CD4-positive, alpha-beta T cell treated with Interleukin-15 for 4 hours (primary cell): Measurements from ENCODE around the gene HSD17B11.
"Not testable (repeated sequence)": the region's sequence is repeated elsewhere in the genome, so short reads cannot be mapped to it uniquely, and the experiment has no call there.

Source experiments
- DNase-seq: peaks from one replicate; pipeline ENCODE4 v3.0.0-alpha.2; 2020; ENCODE audit warnings: low spot score

HSD17B11 gene

GRCh38 chr4:87305562-87305961, 85.4 kb downstream of the HSD17B11 start:
- no peak for DNase-seq

- no peak for DNase-seq
These were observed 86.1 kb downstream of the HSD17B11 start for GRCh38 chr4:87304745-87305432.

- DNase-seq: no peak
These were observed 91.1 kb downstream of the HSD17B11 start for GRCh38 chr4:87299898-87300297.

GRCh38 chr4:87298362-87298761, 92.6 kb downstream of the HSD17B11 start:
- no peak for DNase-seq

- not testable (repeated sequence) for DNase-seq
These were observed 96.1 kb downstream of the HSD17B11 start for GRCh38 chr4:87294911-87295310.

GRCh38 chr4:87293889-87294288, 97.1 kb downstream of the HSD17B11 start:
- DNase-seq: not testable (repeated sequence)

GRCh38 chr4:87286970-87287369, 104.0 kb downstream of the HSD17B11 start:
- no peak for DNase-seq
